ENCODE data around the gene ABHD3.
"Not testable (repeated sequence)": the region's sequence is repeated elsewhere in the genome, so short reads cannot be mapped to it uniquely, and the experiment has no call there.

The ABHD3 gene

GRCh38 chr18:21706386-21706865, 1.9 kb upstream of the ABHD3 start:
- no peak for DNase-seq (ENCODE audit: low read depth in 2 of 2)

GRCh38 chr18:21703241-21703820, 1.2 kb downstream of the ABHD3 start:
- no peak for DNase-seq (ENCODE audit: low read depth in 2 of 2)

- DNase-seq (ENCODE audit: low read depth in 2 of 2) = no peak
These were observed 2.0 kb downstream of the ABHD3 start for GRCh38 chr18:21702602-21703001.

GRCh38 chr18:21701621-21702020, 3.0 kb downstream of the ABHD3 start:
- no peak for DNase-seq (ENCODE audit: low read depth in 2 of 2)

- no peak for DNase-seq (ENCODE audit: low read depth in 2 of 2)
These were observed 4.0 kb downstream of the ABHD3 start for GRCh38 chr18:21700528-21701075.

- DNase-seq (ENCODE audit: low read depth in 2 of 2) = no peak
These were observed 11.3 kb downstream of the ABHD3 start for GRCh38 chr18:21693322-21693721.

- DNase-seq (ENCODE audit: low read depth in 2 of 2) = no peak
These were observed 14.8 kb downstream of the ABHD3 start for GRCh38 chr18:21689736-21690135.

- DNase-seq (ENCODE audit: low read depth in 2 of 2) = no peak
These were observed 18.1 kb downstream of the ABHD3 start for GRCh38 chr18:21686282-21687105.

- not testable (repeated sequence) for DNase-seq (ENCODE audit: low read depth in 2 of 2)
These were observed 19.0 kb downstream of the ABHD3 start for GRCh38 chr18:21685556-21685981.

- no peak for DNase-seq (ENCODE audit: low read depth in 2 of 2)
These were observed 19.8 kb downstream of the ABHD3 start for GRCh38 chr18:21684731-21685130.

GRCh38 chr18:21682371-21683051, 22.1 kb downstream of the ABHD3 start:
- peak; percentile 13 to 15 for DNase-seq (ENCODE audit: low read depth in 2 of 2)

- DNase-seq (ENCODE audit: low read depth in 2 of 2) = no peak
These were observed 24.4 kb downstream of the ABHD3 start for GRCh38 chr18:21680161-21680560.

- no peak for DNase-seq (ENCODE audit: low read depth in 2 of 2)
These were observed 25.7 kb downstream of the ABHD3 start for GRCh38 chr18:21678859-21679258.

GRCh38 chr18:21675354-21675753, 29.2 kb downstream of the ABHD3 start:
- not testable (repeated sequence) for DNase-seq (ENCODE audit: low read depth in 2 of 2)

- no peak for DNase-seq (ENCODE audit: low read depth in 2 of 2)
These were observed 31.9 kb downstream of the ABHD3 start for GRCh38 chr18:21672521-21673267.

GRCh38 chr18:21669736-21670285, 34.8 kb downstream of the ABHD3 start:
- no peak for DNase-seq (ENCODE audit: low read depth in 2 of 2)

GRCh38 chr18:21664069-21664468, 40.5 kb downstream of the ABHD3 start:
- no peak for DNase-seq (ENCODE audit: low read depth in 2 of 2)

- DNase-seq (ENCODE audit: low read depth in 2 of 2) = no peak
These were observed 41.0 kb downstream of the ABHD3 start for GRCh38 chr18:21663578-21663977.

GRCh38 chr18:21662581-21662980, 42.0 kb downstream of the ABHD3 start:
- DNase-seq (ENCODE audit: low read depth in 2 of 2) = no peak

- DNase-seq (ENCODE audit: low read depth in 2 of 2) = no peak
These were observed 44.5 kb downstream of the ABHD3 start for GRCh38 chr18:21660078-21660477.

GRCh38 chr18:21656402-21656801, 48.2 kb downstream of the ABHD3 start:
- no peak for DNase-seq (ENCODE audit: low read depth in 2 of 2)
